ENCODE data around the gene LCP1.

GRCh38 chr13:46210362-46211083 lies 28.5 kb upstream of the LCP1 start:
- TF ChIP-seq EGR1 (conservative IDR thresholded peaks at IDR 0.05) (no peak), ZNF263 (CRISPR knock-in tag; IDR thresholded peaks at IDR 0.05; ENCODE audit: borderline replicate concordance) (no peak), HMG20A (CRISPR knock-in tag; conservative IDR thresholded peaks at IDR 0.05) (no peak), TCF7L2 (IDR thresholded peaks at IDR 0.05; ENCODE audit: low read depth, low read length) (no peak), POLR2AphosphoS5 (IDR thresholded peaks at IDR 0.05; ENCODE audit: control insufficient read depth, insufficient read depth, low read depth, low read length) (no peak), CEBPB (tag; IDR thresholded peaks at IDR 0.05) (no peak), RREB1 (CRISPR knock-in tag; IDR thresholded peaks at IDR 0.05) (no peak), RFX5 (IDR thresholded peaks at IDR 0.05; ENCODE audit: low read depth, low read length) (no peak), EZH2 (IDR thresholded peaks at IDR 0.05; ENCODE audit: borderline replicate concordance, low read depth, low read length) (no peak), DPF2 (IDR thresholded peaks at IDR 0.05) (no peak), CUX1 (CRISPR knock-in tag; IDR thresholded peaks at IDR 0.05) (no peak), TBP (optimal IDR thresholded peaks at IDR 0.05; ENCODE audit: low read depth, low read length) (no peak), ATF7 (IDR thresholded peaks at IDR 0.05) (no peak)
- TF ChIP-seq, protein P1, sequence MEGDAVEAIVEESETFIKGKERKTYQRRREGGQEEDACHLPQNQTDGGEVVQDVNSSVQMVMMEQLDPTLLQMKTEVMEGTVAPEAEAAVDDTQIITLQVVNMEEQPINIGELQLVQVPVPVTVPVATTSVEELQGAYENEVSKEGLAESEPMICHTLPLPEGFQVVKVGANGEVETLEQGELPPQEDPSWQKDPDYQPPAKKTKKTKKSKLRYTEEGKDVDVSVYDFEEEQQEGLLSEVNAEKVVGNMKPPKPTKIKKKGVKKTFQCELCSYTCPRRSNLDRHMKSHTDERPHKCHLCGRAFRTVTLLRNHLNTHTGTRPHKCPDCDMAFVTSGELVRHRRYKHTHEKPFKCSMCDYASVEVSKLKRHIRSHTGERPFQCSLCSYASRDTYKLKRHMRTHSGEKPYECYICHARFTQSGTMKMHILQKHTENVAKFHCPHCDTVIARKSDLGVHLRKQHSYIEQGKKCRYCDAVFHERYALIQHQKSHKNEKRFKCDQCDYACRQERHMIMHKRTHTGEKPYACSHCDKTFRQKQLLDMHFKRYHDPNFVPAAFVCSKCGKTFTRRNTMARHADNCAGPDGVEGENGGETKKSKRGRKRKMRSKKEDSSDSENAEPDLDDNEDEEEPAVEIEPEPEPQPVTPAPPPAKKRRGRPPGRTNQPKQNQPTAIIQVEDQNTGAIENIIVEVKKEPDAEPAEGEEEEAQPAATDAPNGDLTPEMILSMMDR (IDR thresholded peaks at IDR 0.05 in 2 of 3, conservative IDR thresholded peaks at IDR 0.05 in 1 of 3; ENCODE audit: insufficient read depth in 2 of 3, low read depth in 1 of 3, low read length in 3 of 3): no peak

Data from K562 (cell line).